MM.1S (cell line): ENCODE results near the gene CCDC88C.

Source experiments
- CTCF ChIP-seq: fragments of 300-600 bp; sonication (generic); IDR thresholded peaks from 2 replicates; pipeline ENCODE4 v1.5.1; 2016; ENCODE audit warnings: antibody characterized with exemption, low read length, mixed read lengths
- EZH2 ChIP-seq: fragments of 300-600 bp; sonication (generic); optimal IDR thresholded peaks from 2 replicates; pipeline ENCODE3; 2017; ENCODE audit warnings: low read depth, mild to moderate bottlenecking, antibody characterized with exemption, low read length, mixed read lengths
- EZH2phosphoT487 ChIP-seq: fragments of 300-600 bp; sonication (generic); IDR thresholded peaks from 2 replicates; pipeline ENCODE4 v1.6.1; 2018; ENCODE audit warnings: antibody characterized with exemption, low read length

GRCh38 chr14:91390165-91390778 is 27.3 kb downstream of the CCDC88C start:
- no peak for TF ChIP-seq EZH2phosphoT487
- no peak for TF ChIP-seq CTCF
- TF ChIP-seq EZH2, result no peak
